Type B pancreatic cell (in vitro differentiated cells): ENCODE measurements around the gene ILKAP. TPM values are rescaled to one million over a fixed set of nuclear protein-coding genes. Genes with fewer than 3 reads are reported as not detected.

ENCODE experiments used
- DNase-seq: peaks from one replicate; pipeline ENCODE4 v3.0.0; 2021; ENCODE audit warnings: mixed read lengths; ENCODE audit not compliant: unreplicated experiment; ENCODE audit errors: extremely low spot score
- H3K27ac Mint-ChIP-seq: 2 replicates; pipeline ENCODE4 v1.8.0; 2021; ENCODE audit warnings: mild to moderate bottlenecking, mixed read lengths
- H3K27me3 Mint-ChIP-seq: 2 replicates; pipeline ENCODE4 v1.8.0; 2021; ENCODE audit warnings: mixed read lengths
- H3K36me3 Mint-ChIP-seq: 2 replicates; pipeline ENCODE4 v1.8.0; 2021; ENCODE audit warnings: mixed read lengths
- H3K4me1 Mint-ChIP-seq: one replicate; pipeline ENCODE4 v1.8.0; 2021; ENCODE audit warnings: mixed read lengths; ENCODE audit not compliant: unreplicated experiment
- H3K4me3 Mint-ChIP-seq: 2 replicates; pipeline ENCODE4 v1.8.0; 2021; ENCODE audit warnings: mild to moderate bottlenecking, mixed read lengths
- H3K9me3 Mint-ChIP-seq: 2 replicates; pipeline ENCODE4 v1.8.0; 2021; ENCODE audit warnings: mixed read lengths
- total RNA-seq: library from RNA; stranded (reverse); gene quantifications from 2 replicates; pipeline ENCODE4 v1.2.1, GENCODE V29; 2021; ENCODE audit warnings: low replicate concordance
- TF ChIP-seq, protein P1 (sequence below): fragments of 200-600 bp; sonication (generic); conservative IDR thresholded peaks from 2 replicates; pipeline ENCODE4 v1.5.0; 2021; ENCODE audit warnings: antibody characterized with exemption, mild to moderate bottlenecking

The ILKAP gene
- total RNA-seq, 1 donor from 2014 or later: 50.4 TPM

DNA sequence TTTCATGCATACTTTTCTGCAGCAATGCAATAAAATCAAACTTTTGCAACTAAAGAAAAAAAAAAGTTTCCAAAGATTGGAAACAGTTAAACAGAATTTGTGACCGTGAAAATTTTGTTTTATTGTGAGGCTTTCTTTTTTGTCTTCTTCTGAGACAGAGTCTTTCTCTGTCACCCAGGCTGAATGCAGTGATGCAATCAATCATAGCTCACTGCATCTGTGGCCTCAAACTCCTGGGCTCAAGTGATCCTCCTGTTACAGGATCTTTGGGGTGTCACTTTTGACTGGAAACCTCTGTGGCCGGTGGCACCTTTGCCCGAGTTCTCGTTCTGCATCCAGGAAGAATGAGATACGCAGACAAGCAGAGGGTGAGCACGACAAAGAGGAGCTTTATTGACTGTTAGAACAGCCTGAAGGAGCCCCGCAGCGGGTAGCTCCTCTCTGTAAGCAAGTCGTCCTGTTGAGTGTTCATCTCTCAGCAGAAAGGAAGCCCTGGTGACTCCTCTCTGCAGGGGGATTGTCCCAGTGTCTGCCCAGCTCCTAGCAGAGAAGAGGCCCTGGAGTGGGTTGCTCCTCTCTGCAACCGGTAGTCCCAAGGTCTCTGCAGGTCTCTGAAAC, 16.9 kb upstream of the ILKAP start:
- no peaks in the 10 kb centered on the region for H3K36me3 Mint-ChIP-seq
- TF ChIP-seq, protein P1, sequence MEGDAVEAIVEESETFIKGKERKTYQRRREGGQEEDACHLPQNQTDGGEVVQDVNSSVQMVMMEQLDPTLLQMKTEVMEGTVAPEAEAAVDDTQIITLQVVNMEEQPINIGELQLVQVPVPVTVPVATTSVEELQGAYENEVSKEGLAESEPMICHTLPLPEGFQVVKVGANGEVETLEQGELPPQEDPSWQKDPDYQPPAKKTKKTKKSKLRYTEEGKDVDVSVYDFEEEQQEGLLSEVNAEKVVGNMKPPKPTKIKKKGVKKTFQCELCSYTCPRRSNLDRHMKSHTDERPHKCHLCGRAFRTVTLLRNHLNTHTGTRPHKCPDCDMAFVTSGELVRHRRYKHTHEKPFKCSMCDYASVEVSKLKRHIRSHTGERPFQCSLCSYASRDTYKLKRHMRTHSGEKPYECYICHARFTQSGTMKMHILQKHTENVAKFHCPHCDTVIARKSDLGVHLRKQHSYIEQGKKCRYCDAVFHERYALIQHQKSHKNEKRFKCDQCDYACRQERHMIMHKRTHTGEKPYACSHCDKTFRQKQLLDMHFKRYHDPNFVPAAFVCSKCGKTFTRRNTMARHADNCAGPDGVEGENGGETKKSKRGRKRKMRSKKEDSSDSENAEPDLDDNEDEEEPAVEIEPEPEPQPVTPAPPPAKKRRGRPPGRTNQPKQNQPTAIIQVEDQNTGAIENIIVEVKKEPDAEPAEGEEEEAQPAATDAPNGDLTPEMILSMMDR: no peak
- no peak for DNase-seq
- H3K4me3 Mint-ChIP-seq: no peak overlapping the region
- H3K27me3 Mint-ChIP-seq: no peaks in the 10 kb centered on the region
- H3K9me3 Mint-ChIP-seq: no peaks in the 10 kb centered on the region
- H3K4me1 Mint-ChIP-seq: no peaks in the 10 kb centered on the region
- H3K27ac Mint-ChIP-seq: no peak overlapping the region

GRCh38 chr2:238216651-238217184, 13.2 kb upstream of the ILKAP start:
- Mint-ChIP-seq H3K36me3 (no peaks in the 10 kb centered on the region), H3K9me3 (no peaks in the 10 kb centered on the region), H3K27ac (peak overlapping the region; percentile 26)

DNA sequence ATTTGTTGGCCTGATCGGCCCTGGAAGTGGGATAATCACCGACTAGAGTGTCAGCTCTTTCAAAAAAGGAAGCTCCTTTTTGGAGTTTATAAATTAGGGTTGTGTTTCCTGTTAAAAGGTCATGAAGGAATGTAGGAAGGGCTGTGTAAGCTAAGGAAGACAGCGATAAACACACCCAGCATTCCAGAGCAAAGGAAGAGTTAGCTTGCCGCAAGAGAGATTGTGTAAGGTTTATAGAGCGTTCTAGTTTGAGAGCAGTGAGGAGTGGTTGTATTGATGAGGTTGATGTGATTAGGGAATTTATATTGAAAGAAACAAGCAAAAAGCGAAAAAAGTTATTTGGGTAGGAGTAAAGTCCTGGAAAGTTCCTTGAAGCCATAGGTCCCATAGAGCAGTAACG, 3.5 kb upstream of the ILKAP start:
- Mint-ChIP-seq H3K9me3 (no peaks in the 10 kb centered on the region), H3K4me3 (no peak overlapping the region), H3K4me1 (peaks cover 9% of the 10 kb centered on the region), H3K27ac (no peak overlapping the region), H3K36me3 (peaks cover 4% of the 10 kb centered on the region), H3K27me3 (peaks cover 3% of the 10 kb centered on the region)
- DNase-seq: no peak
- TF ChIP-seq, protein P1: no peak

More at GRCh38 chr2:238216651-238217184, 13.2 kb upstream of the ILKAP start:
- no peaks in the 10 kb centered on the region for H3K4me1 Mint-ChIP-seq
- H3K27me3 Mint-ChIP-seq: peaks cover 6% of the 10 kb centered on the region
- no peak overlapping the region for H3K4me3 Mint-ChIP-seq
- TF ChIP-seq, protein P1: no peak
- no peak for DNase-seq

GRCh38 chr2:238203973-238204683, 633 bp upstream of the ILKAP start:
- peaks cover 32% of the 10 kb centered on the region for H3K4me1 Mint-ChIP-seq
- TF ChIP-seq, protein P1: no peak
- H3K36me3 Mint-ChIP-seq: peaks cover 9% of the 10 kb centered on the region
- peak overlapping the region; percentile 88 for H3K4me3 Mint-ChIP-seq
- H3K27me3 Mint-ChIP-seq: no peaks in the 10 kb centered on the region
- no peak for DNase-seq
- H3K9me3 Mint-ChIP-seq: no peaks in the 10 kb centered on the region
- H3K27ac Mint-ChIP-seq: peak overlapping the region; percentile 75

DNA sequence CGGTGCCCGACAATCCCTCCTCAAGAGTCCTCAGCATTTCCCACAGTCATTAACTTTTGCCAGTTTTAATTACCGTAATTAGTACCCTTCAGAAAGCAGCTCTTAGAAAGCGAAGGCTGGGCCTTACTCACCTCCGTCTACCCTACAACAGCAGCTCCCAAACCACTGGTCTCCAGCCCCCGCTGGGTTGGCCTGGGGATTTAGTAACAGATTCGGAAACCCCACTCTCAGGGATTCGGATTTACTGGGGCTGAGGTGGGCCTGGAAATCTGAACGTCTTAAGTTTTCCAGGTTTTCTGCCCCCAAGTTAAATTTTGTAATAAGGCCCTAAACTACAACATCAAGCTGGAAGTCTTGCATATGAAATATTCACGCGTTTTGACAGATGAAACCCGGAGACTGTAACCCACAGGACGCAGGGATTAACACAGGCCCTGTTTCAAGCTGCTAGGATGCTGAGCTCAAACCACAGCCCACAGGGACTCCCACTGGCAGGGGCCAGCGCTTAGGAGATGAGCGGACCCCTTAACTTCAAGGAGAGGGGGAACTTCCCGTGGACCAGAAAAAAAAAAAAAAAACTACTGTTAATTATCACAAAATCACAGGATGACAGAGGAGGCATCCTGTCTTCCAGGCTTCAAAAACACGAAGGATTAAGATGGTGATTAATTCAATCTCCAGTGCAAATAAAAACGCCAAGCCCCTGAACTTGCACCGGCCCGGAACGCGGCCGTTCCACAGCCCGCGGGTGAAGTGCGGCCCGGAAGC, 985 bp downstream of the ILKAP start:
- Mint-ChIP-seq H3K9me3 (no peaks in the 10 kb centered on the region), H3K27me3 (no peaks in the 10 kb centered on the region), H3K36me3 (peaks cover 17% of the 10 kb centered on the region), H3K4me3 (peak overlapping the region; percentile 93), H3K27ac (peak overlapping the region; percentile 87), H3K4me1 (peaks cover 40% of the 10 kb centered on the region)
- DNase-seq: no peak
- TF ChIP-seq, protein P1: no peak
